ENCODE measurements around the gene UBE2L6. TPM values are rescaled to one million over a fixed set of nuclear protein-coding genes. Genes with fewer than 3 reads are reported as not detected.

UBE2L6 gene
- total RNA-seq, 4 donors from 2014 or later, result 28.3 to 87.9 (median 84.2) TPM

- H3K27me3 ChIP-seq, result no peaks in the 10 kb centered on the region
- TF ChIP-seq CTCF (IDR thresholded peaks at IDR 0.05), result no peak
- TF ChIP-seq POLR2A (IDR thresholded peaks at IDR 0.05), result peak; percentile 31 to 44
- peak overlapping the region; percentile 73 to 84 for H3K4me3 ChIP-seq
- DNase-seq, result peak; percentile 91
- intact Hi-C loops (cut with DNase I; ENCODE audit: low total_unique reads), result loop anchor here (10.0 kb wide), 1 partner anchor 47 kb away; the partner anchor contains the start of gene YPEL4
- H3K36me3 ChIP-seq, result no peaks in the 10 kb centered on the region
- H3K9me3 ChIP-seq, result no peaks in the 10 kb centered on the region
- peaks cover 0 to 4% of the 10 kb centered on the region in 2 donors for H3K4me1 ChIP-seq
- H3K27ac ChIP-seq, result peak overlapping the region; percentile 99
Observed at GRCh38 chr11:57597916-57598830, 30.7 kb upstream of the UBE2L6 start.

- no peaks in the 10 kb centered on the region for H3K27me3 ChIP-seq
- peak within 1 kb of the TSS; percentile 99 for H3K27ac ChIP-seq
- peak; percentile 84 to 91 for DNase-seq
- intact Hi-C loops (cut with DNase I; ENCODE audit: low total_unique reads), result loop anchor here (10.0 kb wide), 1 partner anchor 47 kb away; the partner anchor contains the start of gene YPEL4
- H3K36me3 ChIP-seq, result no peaks in the 10 kb centered on the region
- no peak for TF ChIP-seq CTCF (IDR thresholded peaks at IDR 0.05)
- TF ChIP-seq POLR2A (IDR thresholded peaks at IDR 0.05), result no peak
- no peaks in the 10 kb centered on the region for H3K9me3 ChIP-seq
- peak within 1 kb of the TSS; percentile 73 to 84 for H3K4me3 ChIP-seq
- H3K4me1 ChIP-seq, result peaks cover 0 to 4% of the 10 kb centered on the region in 2 donors
Observed at GRCh38 chr11:57597461-57597915, 30.0 kb upstream of the UBE2L6 start, which contains the start of gene SERPING1. Gene SERPING1 (plus strand): TSS chr11:57597685. CDS start chr11:57598271, 586 bp downstream.

- H3K27ac ChIP-seq, result peak overlapping the region; percentile 99
- intact Hi-C loops (cut with DNase I; ENCODE audit: low total_unique reads), result loop anchor here (10.0 kb wide), 1 partner anchor 48 kb away; the partner anchor contains the start of gene YPEL4
- TF ChIP-seq POLR2A (IDR thresholded peaks at IDR 0.05) (no peak), CTCF (IDR thresholded peaks at IDR 0.05) (no peak)
- peaks cover 0 to 4% of the 10 kb centered on the region in 2 donors for H3K4me1 ChIP-seq
- H3K27me3 ChIP-seq, result no peaks in the 10 kb centered on the region
- no peaks in the 10 kb centered on the region for H3K9me3 ChIP-seq
- H3K4me3 ChIP-seq, result peak overlapping the region in 1 of 2 donors; percentile 84
- DNase-seq, result no peak
- no peaks in the 10 kb centered on the region for H3K36me3 ChIP-seq
Observed at GRCh38 chr11:57596266-57596885, 28.9 kb upstream of the UBE2L6 start.

- intact Hi-C loops (cut with DNase I; ENCODE audit: low total_unique reads), result no loop called here
- TF ChIP-seq CTCF (IDR thresholded peaks at IDR 0.05) (no peak), POLR2A (IDR thresholded peaks at IDR 0.05) (no peak)
- H3K36me3 ChIP-seq, result no peaks in the 10 kb centered on the region
Observed at GRCh38 chr11:57588046-57588710, 20.7 kb upstream of the UBE2L6 start.

More at GRCh38 chr11:57588046-57588710, 20.7 kb upstream of the UBE2L6 start:
- Histone ChIP-seq H3K4me3 (no peak overlapping the region), H3K9me3 (no peaks in the 10 kb centered on the region), H3K27me3 (no peaks in the 10 kb centered on the region), H3K27ac (no peak overlapping the region), H3K4me1 (no peaks in the 10 kb centered on the region)
- DNase-seq, result no peak

Measured in uterus (tissue), 4 donors.